HG03095 (cell line): ENCODE results near the gene YES1.
"Not testable (repeated sequence)": the region's sequence is repeated elsewhere in the genome, so short reads cannot be mapped to it uniquely, and the experiment has no call there.

Experiments
- ATAC-seq: cut with Tn5 transposase; IDR thresholded peaks from one replicate; pipeline ENCODE4 v1.9.1; 2021; ENCODE audit warnings: moderate library complexity; ENCODE audit not compliant: unreplicated experiment

The YES1 gene

DNA sequence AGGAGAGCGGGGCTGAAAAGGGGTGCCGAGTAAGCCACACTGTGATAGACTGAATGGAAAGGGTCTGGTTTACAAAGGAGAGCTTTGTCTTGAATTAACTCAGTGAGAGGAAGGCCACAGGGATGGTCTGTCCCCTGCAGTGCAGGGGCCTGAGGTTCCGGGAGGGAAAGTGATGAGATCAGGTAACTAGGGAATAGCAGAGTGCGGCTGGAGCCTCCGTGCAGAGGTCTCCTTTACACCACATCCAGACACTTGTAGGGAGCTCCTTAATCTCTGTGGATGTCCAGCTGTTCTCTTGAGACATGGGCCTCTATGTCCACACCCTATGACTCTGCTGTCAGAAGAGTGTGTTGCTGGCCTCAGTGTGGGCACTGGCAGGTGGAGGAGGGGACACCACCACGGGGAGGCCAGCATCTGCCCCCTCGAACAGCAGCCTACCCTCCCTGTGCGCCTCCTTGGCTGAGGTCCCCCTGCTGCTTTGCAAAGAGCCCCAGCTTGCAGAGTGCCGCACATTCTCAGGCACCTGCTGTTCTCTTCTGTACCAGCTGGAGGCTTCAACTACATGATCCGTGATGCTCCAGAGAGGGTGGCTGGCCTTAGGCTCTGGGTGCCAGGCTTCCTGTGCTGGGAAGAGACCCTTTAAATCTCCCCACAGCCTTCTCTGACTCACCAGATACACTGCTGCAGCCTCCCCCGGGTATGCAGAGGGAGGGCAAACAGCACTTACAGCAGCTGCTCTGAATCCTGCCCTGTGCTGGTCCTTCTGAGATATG lies 125.5 kb downstream of the YES1 start:
- no peak for ATAC-seq

DNA sequence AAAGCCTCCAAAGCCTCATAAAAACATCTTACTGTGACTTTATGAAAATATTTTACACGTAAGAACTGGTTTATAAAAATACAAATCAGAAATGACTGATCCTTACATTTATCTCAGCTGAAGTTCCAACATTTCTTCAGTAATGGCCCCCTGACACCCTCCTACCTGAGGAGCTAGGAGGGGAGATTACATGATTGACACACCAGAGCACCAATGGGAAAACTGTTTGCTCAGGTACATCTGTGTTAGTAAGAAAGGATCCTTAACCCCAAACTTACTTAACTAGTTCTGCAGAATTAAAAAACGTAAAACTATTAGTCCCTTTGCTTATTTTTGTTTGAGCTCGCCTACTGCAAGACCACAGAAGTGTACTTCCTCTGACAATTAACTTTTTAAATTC lies 126.6 kb downstream of the YES1 start:
- ATAC-seq: no peak

DNA sequence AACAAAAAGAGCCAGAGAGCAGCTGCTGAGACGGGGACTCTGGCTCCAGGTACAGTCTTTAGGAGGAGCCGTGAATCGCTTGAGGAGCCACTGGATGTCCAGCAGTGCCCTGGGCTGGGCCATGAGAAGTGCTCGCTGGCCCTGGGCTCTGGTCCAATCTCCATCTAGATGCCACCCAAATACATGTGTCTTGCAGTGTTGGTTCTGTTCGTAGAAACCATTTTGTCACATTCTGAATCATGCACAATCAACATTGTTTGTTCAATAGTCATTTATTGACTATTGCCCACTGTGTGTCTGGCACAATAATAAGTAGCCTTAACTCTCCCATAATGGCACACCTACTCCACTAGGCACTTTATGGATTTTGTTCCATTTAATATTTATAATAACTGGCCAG lies 128.5 kb downstream of the YES1 start:
- no peak for ATAC-seq

DNA sequence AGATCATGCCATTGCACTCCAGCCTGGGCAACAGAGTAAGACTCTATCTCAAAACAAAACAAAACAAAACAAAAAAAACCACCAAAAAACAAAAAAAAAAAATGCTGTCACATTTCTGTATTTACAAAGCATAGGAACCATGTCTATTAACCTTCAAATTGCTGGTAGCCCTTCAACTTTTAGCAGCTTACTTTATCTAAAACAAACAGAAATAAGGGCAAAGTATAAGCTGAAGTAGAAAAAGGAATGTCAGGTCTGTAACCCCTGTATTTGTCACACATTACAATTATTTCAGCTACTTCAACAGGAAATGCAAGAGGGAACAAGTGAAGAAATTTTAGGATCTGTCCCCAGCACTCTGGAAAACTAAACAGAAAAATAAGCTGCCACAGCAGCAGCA lies 129.2 kb downstream of the YES1 start:
- no peak for ATAC-seq

DNA sequence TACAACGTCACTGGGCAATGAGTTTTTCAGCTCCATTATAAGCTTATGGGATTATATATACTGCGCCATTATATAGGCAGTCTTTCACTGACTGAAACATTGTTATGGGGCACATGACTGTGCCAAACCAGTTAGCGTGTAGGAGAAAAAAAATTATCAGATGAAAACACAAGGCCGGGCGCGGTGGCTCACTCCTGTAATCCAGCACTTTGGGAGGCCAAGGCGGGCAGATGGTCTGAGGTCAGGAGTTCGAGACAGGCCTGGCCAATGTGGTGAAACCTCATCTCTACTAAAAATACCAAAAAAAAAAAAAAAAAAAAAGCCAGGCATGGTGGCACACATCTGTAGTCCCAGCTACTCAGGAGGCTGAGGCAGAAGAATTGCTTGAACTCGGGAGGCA lies 129.6 kb downstream of the YES1 start:
- not testable (repeated sequence) for ATAC-seq

DNA sequence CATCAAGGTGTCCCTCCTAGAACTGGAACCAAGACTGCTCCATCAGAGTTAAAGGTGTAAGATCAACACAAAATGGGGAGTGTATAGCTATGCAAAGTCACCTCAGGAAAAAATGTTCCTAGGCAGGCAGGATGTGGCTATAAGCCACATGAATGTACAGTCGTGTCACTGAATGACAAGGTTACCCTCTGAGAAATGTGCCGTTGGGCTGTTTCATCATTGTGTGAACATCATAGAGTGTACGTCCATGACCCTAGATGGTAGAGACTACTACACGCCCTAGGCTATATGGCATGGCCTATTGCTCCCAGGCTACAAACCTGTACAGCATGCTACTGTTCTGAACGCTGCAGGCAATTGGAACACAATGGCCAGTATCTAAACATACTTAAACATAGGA lies 130.1 kb downstream of the YES1 start:
- ATAC-seq: no peak

DNA sequence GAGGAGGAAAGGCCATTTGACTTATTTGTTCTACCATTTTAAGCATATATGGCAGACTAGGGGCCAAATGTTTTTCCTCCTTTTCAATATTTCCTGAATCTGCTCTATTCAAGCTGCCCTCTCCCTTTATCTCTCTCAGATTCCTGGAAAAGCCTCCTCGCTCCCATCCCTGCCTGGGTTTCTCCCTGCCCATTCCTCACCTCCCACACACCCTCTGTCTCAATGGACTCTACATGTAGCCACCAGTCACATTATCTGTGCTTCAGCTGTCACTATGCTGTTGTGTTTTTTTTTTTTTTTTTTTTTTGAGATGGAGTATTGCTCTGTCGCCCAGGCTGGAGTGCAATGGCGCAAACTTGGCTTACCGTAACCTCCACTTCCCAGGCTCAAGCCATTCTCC lies 131.7 kb downstream of the YES1 start:
- no peak for ATAC-seq

DNA sequence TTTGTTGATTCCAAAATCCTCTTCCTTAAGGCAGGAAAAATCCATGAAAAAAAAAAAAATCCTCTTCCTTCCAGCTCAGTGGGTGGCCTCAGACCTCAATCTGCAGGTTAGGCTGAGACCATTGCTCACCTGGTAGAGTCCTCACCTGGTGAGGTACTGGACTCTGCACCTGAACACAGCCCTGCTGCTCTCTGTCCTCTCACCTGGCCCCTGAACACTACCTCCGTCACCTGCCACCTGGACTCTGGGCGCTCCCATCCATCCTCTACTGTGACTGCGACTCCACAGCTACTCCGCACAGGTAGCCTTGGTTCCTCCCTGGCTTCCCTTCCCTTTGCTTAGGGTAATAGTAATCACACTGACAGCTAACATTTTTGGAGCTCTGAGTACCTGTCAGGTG lies 132.5 kb downstream of the YES1 start:
- no peak for ATAC-seq

DNA sequence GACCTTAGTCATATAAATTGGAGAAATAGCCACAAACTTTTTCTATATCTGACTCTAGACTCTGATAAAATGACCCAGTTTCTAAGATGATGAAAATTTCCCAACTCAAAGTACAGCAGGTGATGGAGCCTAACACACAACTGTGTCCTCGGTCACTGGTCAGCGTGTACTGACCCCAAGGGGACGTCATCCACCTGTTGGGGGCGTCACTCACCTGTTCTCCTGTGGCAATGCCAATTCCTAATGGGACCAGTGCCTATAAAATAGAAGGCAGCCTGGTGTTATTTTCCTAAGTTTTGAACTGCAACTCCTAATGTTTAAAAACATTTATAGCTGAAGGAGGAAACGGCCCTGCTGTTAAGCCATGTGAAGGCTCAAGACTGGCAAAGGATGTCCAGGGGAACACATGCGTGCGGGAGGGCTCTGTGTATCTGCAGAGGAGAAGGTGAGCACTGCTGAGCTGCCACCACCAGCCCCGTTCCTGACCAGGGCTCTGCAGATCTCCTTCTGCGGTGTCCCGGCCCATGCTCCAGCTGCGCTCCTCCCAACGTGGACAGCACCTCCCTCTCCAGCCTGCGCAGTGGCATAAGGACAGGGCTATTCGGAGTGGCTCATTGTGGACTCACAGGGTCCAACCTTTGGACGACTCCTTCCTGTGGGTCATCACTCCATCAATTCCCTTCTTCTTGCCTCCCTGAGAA lies 133.4 kb downstream of the YES1 start:
- ATAC-seq: no peak

DNA sequence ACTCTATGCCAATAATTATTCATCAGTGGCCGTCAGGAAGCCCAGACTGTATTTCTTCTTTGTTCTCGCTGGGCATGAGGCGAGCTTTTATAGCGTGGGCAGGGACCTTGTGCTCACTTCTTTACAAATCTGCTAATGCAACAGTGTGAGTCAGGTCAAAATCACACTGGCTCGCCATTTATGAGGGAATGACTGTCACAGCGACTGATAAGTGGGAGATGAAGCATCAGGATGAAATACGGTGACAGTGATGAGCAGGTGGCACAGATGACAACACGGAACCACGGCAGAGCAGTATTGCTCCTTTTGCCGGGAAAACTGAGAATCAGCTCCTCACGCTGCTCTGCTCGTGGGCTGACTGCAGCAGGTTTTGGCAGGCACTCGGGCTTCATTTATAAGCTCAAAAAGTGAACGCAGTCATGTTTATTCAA lies 134.1 kb downstream of the YES1 start:
- ATAC-seq: no peak

DNA sequence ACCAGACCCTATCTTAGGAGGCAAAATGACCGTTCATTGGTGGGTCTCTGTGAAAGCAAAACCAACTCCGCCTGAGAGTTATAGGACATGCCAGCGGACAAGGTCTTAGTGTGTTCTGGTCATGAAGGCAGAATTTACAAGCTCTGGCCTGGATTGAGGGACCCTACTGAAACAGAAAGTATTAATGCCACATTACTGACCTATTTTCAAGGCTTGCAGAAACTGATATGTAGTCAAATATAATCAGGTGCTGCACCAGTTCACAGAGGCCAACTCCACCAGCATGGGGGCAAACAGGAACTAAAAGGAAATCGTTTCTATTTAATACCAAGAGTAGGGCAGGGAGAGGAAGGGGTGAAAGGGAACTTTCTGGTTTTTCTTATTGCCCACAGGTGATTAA lies 134.9 kb downstream of the YES1 start:
- ATAC-seq: no peak

DNA sequence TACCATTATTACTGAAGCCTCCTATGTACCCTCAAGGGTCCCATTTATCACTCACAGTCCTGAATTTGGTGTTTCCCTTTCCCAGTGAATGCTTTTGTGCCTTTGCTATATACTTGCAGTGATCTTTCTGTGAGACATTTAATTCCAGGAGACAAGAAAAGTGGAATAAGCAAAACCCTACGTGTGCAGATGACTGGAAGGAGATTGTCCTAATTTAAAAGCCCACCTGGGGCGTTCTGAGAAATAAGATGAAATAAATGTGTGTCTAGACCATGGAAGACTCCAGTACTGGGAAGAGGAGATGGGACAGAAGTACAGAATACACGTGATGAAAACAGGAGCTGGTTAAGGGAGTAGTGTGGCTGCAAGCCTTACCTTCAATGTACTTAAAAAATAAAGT lies 135.3 kb downstream of the YES1 start:
- no peak for ATAC-seq

DNA sequence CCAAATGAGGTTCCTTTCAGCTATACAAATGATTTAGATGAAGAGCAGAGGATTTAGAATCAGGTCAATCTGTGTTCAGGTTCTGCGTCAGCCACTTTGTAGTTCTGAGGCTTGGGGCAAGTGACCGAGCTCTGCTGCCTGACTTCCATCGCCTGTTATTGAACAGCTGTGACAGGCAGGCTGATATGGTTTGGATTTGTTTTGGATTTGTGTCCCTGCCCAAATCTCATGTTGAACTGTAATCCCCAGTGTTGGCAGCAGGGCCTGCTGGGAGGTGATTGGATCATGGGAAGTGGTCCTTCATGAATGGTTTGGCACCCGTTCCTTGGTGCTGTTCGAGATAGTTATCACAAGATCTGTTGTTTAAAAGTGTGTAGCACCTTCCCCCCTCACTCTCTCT lies 136.0 kb downstream of the YES1 start:
- ATAC-seq: no peak

DNA sequence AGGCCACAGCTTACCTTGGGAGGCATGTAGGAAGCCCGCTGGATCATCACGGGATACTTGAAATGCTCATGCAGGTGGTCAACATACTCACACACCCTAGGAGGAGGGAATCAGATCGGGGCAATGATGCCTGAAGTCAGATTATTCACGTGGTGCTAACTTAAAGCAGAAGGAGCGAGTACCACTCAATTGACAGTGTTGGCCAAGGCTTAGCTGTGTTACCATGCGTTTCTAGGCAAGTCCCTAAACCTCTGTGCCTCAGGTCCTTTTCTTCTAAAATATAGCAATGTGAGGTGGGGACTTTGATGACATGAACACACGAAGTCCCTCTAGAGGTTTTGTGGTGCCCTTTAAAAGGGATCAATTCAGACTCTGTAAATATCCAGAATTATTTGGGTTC lies 136.7 kb downstream of the YES1 start:
- ATAC-seq: no peak

DNA sequence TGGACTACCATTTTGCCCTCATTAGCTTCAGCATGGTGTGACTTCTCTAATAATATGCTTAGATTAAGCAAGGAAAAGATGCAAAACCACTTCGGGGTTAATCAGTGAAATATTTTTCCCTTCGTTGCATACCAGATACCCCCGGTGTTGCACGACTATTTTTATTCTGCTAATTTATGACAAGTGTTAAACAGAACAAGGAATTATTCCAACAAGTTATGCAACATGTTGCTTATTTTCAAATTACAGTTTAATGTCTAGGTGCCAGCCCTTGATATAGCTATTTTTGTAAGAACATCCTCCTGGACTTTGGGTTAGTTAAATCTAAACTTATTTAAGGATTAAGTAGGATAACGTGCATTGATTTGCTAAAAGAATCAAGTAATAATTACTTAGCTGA lies 138.3 kb downstream of the YES1 start:
- ATAC-seq: no peak

DNA sequence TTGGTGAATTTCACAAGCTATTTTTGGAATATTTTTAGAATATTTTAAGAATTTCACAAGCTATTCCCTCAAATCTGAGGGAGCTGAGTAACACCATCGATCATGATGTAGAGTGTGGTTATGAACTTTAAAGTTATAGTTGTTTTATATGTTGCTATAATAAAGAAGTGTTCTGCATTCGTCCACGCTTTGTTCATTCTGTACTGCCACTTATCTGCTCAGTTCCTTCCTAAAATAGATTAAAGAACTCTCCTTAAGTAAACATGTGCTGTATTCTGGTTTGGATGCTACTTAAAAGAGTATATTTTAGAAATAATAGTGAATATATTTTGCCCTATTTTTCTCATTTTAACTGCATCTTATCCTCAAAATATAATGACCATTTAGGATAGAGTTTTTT lies 138.7 kb downstream of the YES1 start:
- ATAC-seq: no peak
